ENCODE measurements around the gene SNRPB. TPM values are rescaled to one million over a fixed set of nuclear protein-coding genes. Genes with fewer than 3 reads are reported as not detected.

Gene SNRPB
- total RNA-seq, 2 donors from 2014 or later = 329 to 489 TPM

DNA sequence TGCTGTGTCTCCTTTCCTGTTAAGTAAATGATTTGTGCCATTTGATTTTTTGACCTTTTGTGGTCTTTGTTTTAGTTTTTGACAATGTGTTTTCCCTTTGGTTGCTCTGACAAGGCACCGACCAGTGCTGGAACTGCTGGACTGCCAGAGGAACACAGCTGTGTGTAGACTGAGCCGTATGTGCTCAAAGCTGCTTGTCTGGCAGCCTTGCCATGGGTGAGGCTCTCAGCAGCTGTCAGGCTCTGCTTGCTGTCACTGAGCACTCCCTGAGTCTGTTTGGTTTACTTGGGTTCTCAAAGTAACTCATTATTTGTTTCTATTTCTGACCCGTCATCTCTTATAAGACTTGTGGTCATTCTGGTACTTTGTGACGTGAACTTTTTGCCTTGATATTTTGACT, 15.1 kb upstream of the SNRPB start:
- no peaks in the 10 kb centered on the region for H3K4me1 Mint-ChIP-seq
- H3K9me3 Mint-ChIP-seq = peaks cover 7% of the 10 kb centered on the region
- peaks cover 97% of the 10 kb centered on the region for H3K36me3 Mint-ChIP-seq (ENCODE audit: low read depth)
- no peak overlapping the region for H3K27ac Mint-ChIP-seq
- H3K27me3 Mint-ChIP-seq = no peaks in the 10 kb centered on the region
- H3K4me3 Mint-ChIP-seq = no peak overlapping the region
- ATAC-seq (replicated peaks) = no peak

GRCh38 chr20:2485080-2485479, 14.5 kb upstream of the SNRPB start:
- no peak overlapping the region for H3K27ac Mint-ChIP-seq

GRCh38 chr20:2483504-2483903, 12.9 kb upstream of the SNRPB start:
- ATAC-seq (replicated peaks) = no peak
- Mint-ChIP-seq H3K27ac (no peak overlapping the region), H3K36me3 (ENCODE audit: low read depth) (peaks cover 83% of the 10 kb centered on the region)

More at GRCh38 chr20:2485080-2485479, 14.5 kb upstream of the SNRPB start:
- peaks cover 7% of the 10 kb centered on the region for H3K9me3 Mint-ChIP-seq
- no peaks in the 10 kb centered on the region for H3K4me1 Mint-ChIP-seq
- no peak overlapping the region for H3K4me3 Mint-ChIP-seq
- no peak for ATAC-seq (replicated peaks)
- H3K36me3 Mint-ChIP-seq (ENCODE audit: low read depth) = peaks cover 97% of the 10 kb centered on the region
- no peaks in the 10 kb centered on the region for H3K27me3 Mint-ChIP-seq

GRCh38 chr20:2480381-2480780, 9.8 kb upstream of the SNRPB start:
- peaks cover 52% of the 10 kb centered on the region for H3K36me3 Mint-ChIP-seq (ENCODE audit: low read depth)
- H3K9me3 Mint-ChIP-seq = peaks cover 7% of the 10 kb centered on the region
- H3K4me1 Mint-ChIP-seq = no peaks in the 10 kb centered on the region
- H3K27ac Mint-ChIP-seq = no peak overlapping the region
- H3K27me3 Mint-ChIP-seq = no peaks in the 10 kb centered on the region
- no peak for ATAC-seq (replicated peaks)
- no peak overlapping the region for H3K4me3 Mint-ChIP-seq

More at GRCh38 chr20:2483504-2483903, 12.9 kb upstream of the SNRPB start:
- no peaks in the 10 kb centered on the region for H3K4me1 Mint-ChIP-seq
- no peak overlapping the region for H3K4me3 Mint-ChIP-seq
- no peaks in the 10 kb centered on the region for H3K27me3 Mint-ChIP-seq
- H3K9me3 Mint-ChIP-seq = peaks cover 7% of the 10 kb centered on the region

DNA sequence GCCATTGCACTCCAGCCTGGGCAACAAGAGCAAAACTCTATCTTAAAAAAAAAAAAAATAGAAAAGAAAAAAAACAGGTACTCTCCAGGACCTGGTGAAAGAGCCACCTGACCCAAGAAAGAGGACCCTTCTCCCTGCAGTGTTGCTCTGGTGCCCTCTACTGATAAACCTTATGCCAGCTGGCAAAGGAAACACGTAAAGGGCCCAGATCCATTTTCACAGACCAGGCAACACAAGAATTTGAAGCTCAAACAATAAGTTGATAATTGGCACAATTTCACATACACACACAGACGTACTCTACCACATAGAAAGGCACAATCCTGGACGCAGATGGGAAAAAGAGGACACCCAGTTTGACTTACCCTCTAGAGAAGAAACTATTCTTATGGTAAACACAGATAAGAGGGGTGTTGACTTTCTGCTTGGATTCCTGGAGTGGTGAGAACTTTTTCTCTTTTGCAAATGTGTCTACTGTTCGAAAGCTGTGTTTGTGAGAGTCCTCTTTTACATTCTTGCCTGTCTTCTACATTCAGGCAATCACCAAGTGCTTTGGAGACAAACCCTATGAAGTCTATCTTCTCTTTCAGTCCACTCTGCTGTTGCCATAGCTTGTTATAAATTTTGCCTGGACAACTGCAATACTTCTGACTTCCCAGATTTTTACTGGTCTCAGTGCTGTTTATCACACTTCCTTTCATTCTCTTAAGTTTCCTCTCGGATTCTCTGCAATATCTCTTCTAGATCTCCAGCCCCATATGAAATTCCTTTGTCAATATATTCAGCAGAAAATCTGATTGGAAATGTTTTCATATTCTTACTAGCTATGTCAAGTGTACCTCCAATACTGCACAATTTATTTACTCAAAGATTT, 6.4 kb upstream of the SNRPB start:
- H3K9me3 Mint-ChIP-seq = peaks cover 7% of the 10 kb centered on the region
- H3K27ac Mint-ChIP-seq = no peak overlapping the region
- no peak overlapping the region for H3K4me3 Mint-ChIP-seq
- no peaks in the 10 kb centered on the region for H3K4me1 Mint-ChIP-seq
- H3K36me3 Mint-ChIP-seq (ENCODE audit: low read depth) = peaks cover 21% of the 10 kb centered on the region
- H3K27me3 Mint-ChIP-seq = no peaks in the 10 kb centered on the region
- no peak for ATAC-seq (replicated peaks)

DNA sequence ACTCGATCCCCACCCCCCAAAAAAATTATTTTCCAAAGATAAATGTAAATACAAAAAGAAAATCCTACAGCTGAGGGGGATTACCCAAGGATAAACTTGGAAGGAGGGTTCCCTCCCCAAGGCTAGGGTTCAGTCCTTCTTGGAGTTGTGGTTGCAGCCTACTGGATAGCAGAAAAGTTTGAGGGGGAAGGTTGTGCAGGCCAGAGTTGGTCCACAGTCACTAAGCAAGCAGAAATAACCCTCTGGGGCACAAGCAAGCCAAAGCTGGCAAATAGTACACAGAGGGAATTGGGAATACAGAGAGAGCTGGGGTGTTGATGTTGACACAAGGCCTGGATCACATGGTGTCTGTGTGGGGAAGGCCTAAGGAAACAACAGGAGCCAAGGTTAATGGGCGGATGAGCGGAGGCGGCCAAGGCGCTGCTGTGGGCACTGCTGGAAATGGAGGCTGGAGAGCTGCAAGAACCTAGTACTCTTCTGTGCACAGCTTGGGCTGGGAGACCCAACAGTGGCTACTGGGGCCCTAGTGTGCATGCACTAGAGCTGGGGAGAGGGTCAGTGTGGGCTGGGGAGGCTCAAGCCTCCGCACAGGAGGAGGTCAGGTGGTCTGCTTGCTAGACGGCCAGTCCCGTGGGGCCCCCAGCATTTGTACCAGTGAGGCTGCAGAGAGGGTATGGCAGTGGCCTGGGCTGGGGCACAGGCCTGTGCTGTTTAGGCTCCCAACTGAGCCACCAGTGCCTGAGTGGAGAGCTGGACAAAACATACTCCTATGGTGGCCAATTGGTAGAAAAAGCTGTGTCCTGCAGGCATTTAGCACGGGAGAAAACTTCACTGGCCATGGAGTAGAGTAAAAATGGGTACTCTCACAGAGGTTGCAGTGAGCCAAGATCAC, 5.5 kb upstream of the SNRPB start:
- Mint-ChIP-seq H3K4me3 (no peak overlapping the region), H3K4me1 (peaks cover 3% of the 10 kb centered on the region), H3K27ac (no peak overlapping the region), H3K36me3 (ENCODE audit: low read depth) (peaks cover 12% of the 10 kb centered on the region), H3K27me3 (no peaks in the 10 kb centered on the region), H3K9me3 (peaks cover 3% of the 10 kb centered on the region)
- ATAC-seq (replicated peaks) = no peak

- Mint-ChIP-seq H3K27ac (no peak overlapping the region), H3K27me3 (no peaks in the 10 kb centered on the region), H3K4me1 (peaks cover 16% of the 10 kb centered on the region), H3K4me3 (no peak overlapping the region), H3K9me3 (no peaks in the 10 kb centered on the region), H3K36me3 (ENCODE audit: low read depth) (peaks cover 25% of the 10 kb centered on the region)
- ATAC-seq (replicated peaks) = no peak
Observed at GRCh38 chr20:2473516-2473915, 2.9 kb upstream of the SNRPB start.

- Mint-ChIP-seq H3K4me1 (peaks cover 38% of the 10 kb centered on the region), H3K27ac (peak overlapping the region; percentile 100), H3K36me3 (ENCODE audit: low read depth) (peaks cover 60% of the 10 kb centered on the region), H3K27me3 (no peaks in the 10 kb centered on the region), H3K4me3 (peak overlapping the region; percentile 100), H3K9me3 (no peaks in the 10 kb centered on the region)
- peak; percentile 57 for ATAC-seq (replicated peaks)
Observed at GRCh38 chr20:2469991-2470422, 582 bp downstream of the SNRPB start.

DNA sequence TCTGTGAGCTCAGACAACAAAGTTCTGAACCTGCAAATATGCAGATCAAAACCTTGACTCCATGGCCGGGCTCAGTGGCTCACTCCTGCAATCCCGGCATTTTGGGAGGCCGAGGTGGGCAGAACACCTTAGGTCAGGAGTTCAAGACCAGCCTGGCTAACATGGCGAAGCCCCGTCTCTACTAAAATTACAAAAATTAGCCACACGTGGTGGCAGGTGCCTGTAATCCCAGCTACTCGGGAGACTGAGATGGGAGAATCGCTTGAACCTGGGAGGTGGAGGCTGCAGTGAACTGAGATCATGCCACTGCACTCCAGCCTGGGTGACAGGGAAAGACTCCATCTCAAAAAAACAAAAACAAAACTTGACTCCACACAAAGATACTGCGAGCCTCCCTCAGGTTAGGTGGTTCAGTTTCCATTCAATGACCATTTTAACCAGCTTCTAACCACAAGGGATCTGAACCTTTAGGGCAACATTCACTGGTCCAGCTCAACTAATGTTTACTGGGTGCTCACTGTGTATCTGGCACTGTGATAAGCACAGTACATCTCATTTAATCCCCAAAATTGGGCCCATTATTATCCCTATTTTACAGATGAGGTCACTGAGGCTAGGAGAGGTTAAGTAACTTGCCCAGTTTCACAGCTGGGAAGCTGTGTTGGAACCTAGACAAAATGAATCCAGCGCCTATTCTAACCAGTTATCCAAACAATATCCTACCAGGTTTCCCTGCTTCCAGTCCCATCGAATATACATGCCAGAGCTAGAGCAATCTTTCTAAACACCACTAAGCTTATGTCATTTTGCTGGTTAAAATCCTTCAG, 1.8 kb downstream of the SNRPB start:
- H3K4me1 Mint-ChIP-seq = peaks cover 38% of the 10 kb centered on the region
- peak overlapping the region; percentile 100 for H3K27ac Mint-ChIP-seq
- no peaks in the 10 kb centered on the region for H3K9me3 Mint-ChIP-seq
- H3K36me3 Mint-ChIP-seq (ENCODE audit: low read depth) = peaks cover 72% of the 10 kb centered on the region
- ATAC-seq (replicated peaks) = no peak
- no peaks in the 10 kb centered on the region for H3K27me3 Mint-ChIP-seq
- H3K4me3 Mint-ChIP-seq = peak overlapping the region; percentile 100

DNA sequence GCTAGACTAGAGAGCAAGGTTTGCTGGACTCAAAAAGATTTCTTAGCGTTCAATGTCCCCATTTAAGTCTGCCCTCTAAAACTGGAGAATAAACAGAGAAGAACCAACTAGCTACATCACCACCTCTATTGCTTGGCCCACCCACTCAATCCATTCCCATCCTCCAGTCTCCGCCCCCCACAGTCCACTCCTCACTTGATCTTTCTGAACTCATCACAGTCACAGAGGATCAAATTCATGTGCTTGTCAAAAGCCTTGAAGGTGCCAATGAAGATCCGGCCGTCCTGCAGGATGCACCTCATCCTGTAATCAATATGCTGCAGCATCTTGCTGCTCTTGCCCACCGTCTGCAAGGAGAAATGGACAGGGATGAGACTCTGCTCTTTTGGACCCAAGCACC, 3.2 kb downstream of the SNRPB start:
- ATAC-seq (replicated peaks) = no peak
- H3K27me3 Mint-ChIP-seq = no peaks in the 10 kb centered on the region
- H3K36me3 Mint-ChIP-seq (ENCODE audit: low read depth) = peaks cover 86% of the 10 kb centered on the region
- H3K4me1 Mint-ChIP-seq = peaks cover 41% of the 10 kb centered on the region
- peak overlapping the region; percentile 100 for H3K4me3 Mint-ChIP-seq
- H3K27ac Mint-ChIP-seq = peak overlapping the region; percentile 100
- no peaks in the 10 kb centered on the region for H3K9me3 Mint-ChIP-seq

GRCh38 chr20:2465100-2465499, 5.5 kb downstream of the SNRPB start:
- H3K4me3 Mint-ChIP-seq = no peak overlapping the region
- H3K27ac Mint-ChIP-seq = no peak overlapping the region
- no peaks in the 10 kb centered on the region for H3K9me3 Mint-ChIP-seq
- no peaks in the 10 kb centered on the region for H3K27me3 Mint-ChIP-seq
- H3K36me3 Mint-ChIP-seq (ENCODE audit: low read depth) = peaks cover 100% of the 10 kb centered on the region
- ATAC-seq (replicated peaks) = no peak
- peaks cover 32% of the 10 kb centered on the region for H3K4me1 Mint-ChIP-seq

- no peak for ATAC-seq (replicated peaks)
- Mint-ChIP-seq H3K27me3 (no peaks in the 10 kb centered on the region), H3K36me3 (ENCODE audit: low read depth) (peaks cover 100% of the 10 kb centered on the region), H3K9me3 (no peaks in the 10 kb centered on the region), H3K4me3 (no peak overlapping the region), H3K27ac (no peak overlapping the region), H3K4me1 (peaks cover 30% of the 10 kb centered on the region)
Observed at GRCh38 chr20:2463616-2464365, 6.8 kb downstream of the SNRPB start.

DNA sequence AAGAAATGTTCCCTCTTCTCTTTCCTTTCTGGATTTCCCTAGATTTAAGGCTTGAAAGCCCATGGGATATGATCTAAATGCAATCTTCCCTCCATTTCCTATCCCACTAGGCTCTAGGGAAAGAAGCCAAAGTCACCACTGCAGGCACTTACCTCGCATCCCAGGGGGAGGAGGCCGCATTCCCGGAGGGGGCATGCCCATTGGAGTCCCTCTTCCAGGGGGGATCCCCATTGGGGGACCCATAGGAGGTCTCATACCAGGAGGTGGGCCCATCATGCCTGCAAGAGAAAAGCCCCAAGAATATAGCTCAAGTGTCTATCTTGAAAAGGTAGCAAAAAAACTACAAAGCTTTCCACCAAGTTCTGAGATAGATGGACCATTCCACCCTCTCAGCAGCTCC, 8.1 kb downstream of the SNRPB start:
- Mint-ChIP-seq H3K27me3 (no peaks in the 10 kb centered on the region), H3K36me3 (ENCODE audit: low read depth) (peaks cover 98% of the 10 kb centered on the region)

More for the DNA sequence above, 8.1 kb downstream of the SNRPB start:
- H3K4me1 Mint-ChIP-seq = peaks cover 20% of the 10 kb centered on the region
- no peaks in the 10 kb centered on the region for H3K9me3 Mint-ChIP-seq
- no peak overlapping the region for H3K4me3 Mint-ChIP-seq
- no peak overlapping the region for H3K27ac Mint-ChIP-seq
- no peak for ATAC-seq (replicated peaks)

Data from activated T-helper 17 cell treated with anti-CD3 and anti-CD28 coated beads, Interleukin-2, amount 50 U/mL, for 72 hours (primary cell).